Stromal cell of bone marrow (primary cell): ENCODE results near the gene SYCP2L.
A peak's percentile ranks its signal among the peaks of the same experiment; 100 is the strongest.
"Not testable (repeated sequence)": the region's sequence is repeated elsewhere in the genome, so short reads cannot be mapped to it uniquely, and the experiment has no call there.

Experiments used
- DNase-seq: peaks from one replicate; pipeline ENCODE4 v3.0.0-alpha.2; 2012; ENCODE audit warnings: low read depth

Gene SYCP2L

GRCh38 chr6:10886691-10887502, at the start of gene SYCP2L:
Gene SYCP2L (plus strand): TSS chr6:10887052. CDS start chr6:10887127, 75 bp downstream.
- DNase-seq: no peak

GRCh38 chr6:10837622-10837994, 49.2 kb upstream of the SYCP2L start:
- DNase-seq: no peak

- DNase-seq: peak; percentile 36
Measured at GRCh38 chr6:10837995-10838793, 48.7 kb upstream of the SYCP2L start, which contains the start of gene MAK. Gene MAK (minus strand): TSS chr6:10838539. CDS start chr6:10830648, 7,891 bp downstream.

- DNase-seq: no peak
Measured at GRCh38 chr6:10838794-10839333, 48.0 kb upstream of the SYCP2L start.

GRCh38 chr6:10843554-10843953, 43.3 kb upstream of the SYCP2L start:
- DNase-seq: no peak

GRCh38 chr6:10847684-10848083, 39.2 kb upstream of the SYCP2L start:
- DNase-seq: no peak

GRCh38 chr6:10849901-10850300, 37.0 kb upstream of the SYCP2L start:
- DNase-seq: no peak

- no peak for DNase-seq
Measured at GRCh38 chr6:10850728-10851127, 36.1 kb upstream of the SYCP2L start.

GRCh38 chr6:10852361-10852960, 34.4 kb upstream of the SYCP2L start:
- DNase-seq: no peak

GRCh38 chr6:10853849-10854300, 33.0 kb upstream of the SYCP2L start:
- not testable (repeated sequence) for DNase-seq

GRCh38 chr6:10854922-10855632, 31.8 kb upstream of the SYCP2L start:
- DNase-seq: no peak

GRCh38 chr6:10857259-10857658, 29.6 kb upstream of the SYCP2L start:
- no peak for DNase-seq

- DNase-seq: no peak
Measured at GRCh38 chr6:10861086-10861485, 25.8 kb upstream of the SYCP2L start.

GRCh38 chr6:10862361-10862760, 24.5 kb upstream of the SYCP2L start:
- DNase-seq: no peak

- not testable (repeated sequence) for DNase-seq
Measured at GRCh38 chr6:10863031-10863430, 23.8 kb upstream of the SYCP2L start.

GRCh38 chr6:10866709-10867108, 20.1 kb upstream of the SYCP2L start:
- DNase-seq: not testable (repeated sequence)

GRCh38 chr6:10867952-10868351, 18.9 kb upstream of the SYCP2L start:
- no peak for DNase-seq

- no peak for DNase-seq
Measured at GRCh38 chr6:10873374-10873773, 13.5 kb upstream of the SYCP2L start.

- no peak for DNase-seq
Measured at GRCh38 chr6:10874207-10874606, 12.6 kb upstream of the SYCP2L start.

- no peak for DNase-seq
Measured at GRCh38 chr6:10875026-10875425, 11.8 kb upstream of the SYCP2L start.

- DNase-seq: no peak
Measured at GRCh38 chr6:10877012-10877411, 9.8 kb upstream of the SYCP2L start.

- no peak for DNase-seq
Measured at GRCh38 chr6:10877871-10878270, 9.0 kb upstream of the SYCP2L start.
